Vagina (tissue), 2 donors: Measurements from ENCODE around the gene SULT4A1. TPM values are rescaled to one million over a fixed set of nuclear protein-coding genes. Genes with fewer than 3 reads are reported as not detected.

Experiments used
- DNase-seq, 2 donors: peaks; one replicate each; pipeline ENCODE4 v3.0.0-alpha.2; 2017; ENCODE audit errors: extremely low spot score in 2 of 2
- H3K27ac ChIP-seq: fragments of 200-600 bp; sonication (generic); one replicate; pipeline ENCODE4 v1.5.1; 2019
- H3K27me3 ChIP-seq: fragments of 200-600 bp; sonication (generic); one replicate; pipeline ENCODE4 v1.5.1; 2019
- H3K36me3 ChIP-seq, 2 donors: fragments of 200-600 bp; sonication (generic); one replicate each; pipeline ENCODE4 v1.5.1; 2017 to 2019
- H3K4me1 ChIP-seq: fragments of 200-600 bp; sonication (generic); one replicate; pipeline ENCODE4 v1.5.1; 2019
- H3K4me3 ChIP-seq, 2 donors: fragments of 200-600 bp; sonication (generic); 1 replicate in 1 of 2; 2 replicates in 1 of 2; pipeline ENCODE4 v1.5.1; 2016 to 2019
- H3K9me3 ChIP-seq: fragments of 200-600 bp; sonication (generic); one replicate; pipeline ENCODE4 v1.5.1; 2019
- POLR2A ChIP-seq, 2 donors: fragments of 450-650 bp; IDR thresholded peaks; one replicate each; pipeline ENCODE4 v1.6.1; 2017; ENCODE audit warnings: antibody characterized with exemption in 2 of 2, mild to moderate bottlenecking in 2 of 2, moderate library complexity in 2 of 2
- POLR2AphosphoS5 ChIP-seq, 2 donors: sonication (generic); formaldehyde crosslinking; IDR thresholded peaks; one replicate each; pipeline ENCODE4 v1.9.0; 2017; ENCODE audit warnings: antibody characterized with exemption in 2 of 2, mild to moderate bottlenecking in 2 of 2, low read depth in 1 of 2; ENCODE audit not compliant: insufficient read depth in 1 of 2
- intact Hi-C: fragments of 100-400 bp; cut with DNase I; formaldehyde crosslinking; loops from one replicate; pipeline ENCODE4 v1.15.1; 2023
- small RNA-seq: library from RNA; depleted of rRNA; stranded (forward); fragments of <200 nt; gene quantifications from one replicate; pipeline ENCODE3, GENCODE V24; 2016
- total RNA-seq: library from RNA; depleted of rRNA; stranded (reverse); fragments of >200 nt; gene quantifications from one replicate; pipeline ENCODE4 v1.2.3, GENCODE V29; 2016
- TF ChIP-seq, protein P1 (sequence below), 3 experiments: fragments of 450-650 bp in 2 of 3; fragments of 200-600 bp in 1 of 3; sonication (generic) in 1 of 3; IDR thresholded peaks; one replicate each; pipeline ENCODE4 v1.5.1; 2017 to 2019; ENCODE audit warnings: antibody characterized with exemption in 3 of 3, mild to moderate bottlenecking in 2 of 3, moderate library complexity in 2 of 3

The SULT4A1 gene
- total RNA-seq, 1 donor from 2014 or later: 3.2 TPM

GRCh38 chr22:43783777-43784176 is 78.5 kb downstream of the SULT4A1 start:
- no peak for DNase-seq
- no peaks in the 10 kb centered on the region for H3K4me1 ChIP-seq
- no peak overlapping the region for H3K27ac ChIP-seq
- intact Hi-C loops: no loop called here
- H3K9me3 ChIP-seq: peaks cover 3% of the 10 kb centered on the region
- TF ChIP-seq, protein P1, sequence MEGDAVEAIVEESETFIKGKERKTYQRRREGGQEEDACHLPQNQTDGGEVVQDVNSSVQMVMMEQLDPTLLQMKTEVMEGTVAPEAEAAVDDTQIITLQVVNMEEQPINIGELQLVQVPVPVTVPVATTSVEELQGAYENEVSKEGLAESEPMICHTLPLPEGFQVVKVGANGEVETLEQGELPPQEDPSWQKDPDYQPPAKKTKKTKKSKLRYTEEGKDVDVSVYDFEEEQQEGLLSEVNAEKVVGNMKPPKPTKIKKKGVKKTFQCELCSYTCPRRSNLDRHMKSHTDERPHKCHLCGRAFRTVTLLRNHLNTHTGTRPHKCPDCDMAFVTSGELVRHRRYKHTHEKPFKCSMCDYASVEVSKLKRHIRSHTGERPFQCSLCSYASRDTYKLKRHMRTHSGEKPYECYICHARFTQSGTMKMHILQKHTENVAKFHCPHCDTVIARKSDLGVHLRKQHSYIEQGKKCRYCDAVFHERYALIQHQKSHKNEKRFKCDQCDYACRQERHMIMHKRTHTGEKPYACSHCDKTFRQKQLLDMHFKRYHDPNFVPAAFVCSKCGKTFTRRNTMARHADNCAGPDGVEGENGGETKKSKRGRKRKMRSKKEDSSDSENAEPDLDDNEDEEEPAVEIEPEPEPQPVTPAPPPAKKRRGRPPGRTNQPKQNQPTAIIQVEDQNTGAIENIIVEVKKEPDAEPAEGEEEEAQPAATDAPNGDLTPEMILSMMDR (IDR thresholded peaks at IDR 0.05): no peak
- TF ChIP-seq POLR2A (IDR thresholded peaks at IDR 0.05): no peak
- H3K36me3 ChIP-seq: no peaks in the 10 kb centered on the region
- H3K4me3 ChIP-seq: no peak overlapping the region
- no peaks in the 10 kb centered on the region for H3K27me3 ChIP-seq

- intact Hi-C loops: no loop called here
- H3K27ac ChIP-seq: no peak overlapping the region
- TF ChIP-seq POLR2AphosphoS5 (IDR thresholded peaks at IDR 0.05; ENCODE audit: insufficient read depth in 1 of 2, low read depth in 1 of 2) (no peak), POLR2A (IDR thresholded peaks at IDR 0.05) (no peak)
- TF ChIP-seq, protein P1 (IDR thresholded peaks at IDR 0.05): no peak
- no peaks in the 10 kb centered on the region for H3K9me3 ChIP-seq
- peaks cover 3% of the 10 kb centered on the region for H3K4me1 ChIP-seq
- H3K36me3 ChIP-seq: no peaks in the 10 kb centered on the region
- no peak for DNase-seq
- H3K27me3 ChIP-seq: no peaks in the 10 kb centered on the region
- no peak overlapping the region for H3K4me3 ChIP-seq
Measured at GRCh38 chr22:43782448-43782847, 79.9 kb downstream of the SULT4A1 start.

- DNase-seq: no peak
- no peak overlapping the region for H3K4me3 ChIP-seq
Measured at GRCh38 chr22:43777286-43777685, 85.0 kb downstream of the SULT4A1 start.

GRCh38 chr22:43776081-43776670 is 86.1 kb downstream of the SULT4A1 start:
- Histone ChIP-seq H3K9me3 (no peaks in the 10 kb centered on the region), H3K36me3 (no peaks in the 10 kb centered on the region), H3K4me3 (no peak overlapping the region), H3K4me1 (peaks cover 5% of the 10 kb centered on the region), H3K27me3 (no peaks in the 10 kb centered on the region), H3K27ac (no peak overlapping the region)
- TF ChIP-seq POLR2A (IDR thresholded peaks at IDR 0.05): no peak
- TF ChIP-seq, protein P1 (IDR thresholded peaks at IDR 0.05): no peak
- TF ChIP-seq POLR2AphosphoS5 (IDR thresholded peaks at IDR 0.05; ENCODE audit: insufficient read depth in 1 of 2, low read depth in 1 of 2): no peak
- intact Hi-C loops: no loop called here
- DNase-seq: no peak

More at GRCh38 chr22:43777286-43777685, 85.0 kb downstream of the SULT4A1 start:
- no peaks in the 10 kb centered on the region for H3K36me3 ChIP-seq
- no peak overlapping the region for H3K27ac ChIP-seq
- H3K9me3 ChIP-seq: no peaks in the 10 kb centered on the region
- H3K27me3 ChIP-seq: no peaks in the 10 kb centered on the region
- TF ChIP-seq POLR2AphosphoS5 (IDR thresholded peaks at IDR 0.05; ENCODE audit: insufficient read depth in 1 of 2, low read depth in 1 of 2) (no peak), POLR2A (IDR thresholded peaks at IDR 0.05) (no peak)
- TF ChIP-seq, protein P1 (IDR thresholded peaks at IDR 0.05): no peak
- peaks cover 5% of the 10 kb centered on the region for H3K4me1 ChIP-seq
- intact Hi-C loops: no loop called here

Small RNA genes within 50 kb of the gene (small RNA-seq; reads per million reads assigned to genes)
- not detected for gene HMGN2P9

Other genes with a start within 250 kb of the SULT4A1 start
- 1.7 TPM for gene EFCAB6, start 50.2 kb downstream of the SULT4A1 start, total RNA-seq
- gene PNPLA5, start 29.5 kb upstream of the SULT4A1 start, total RNA-seq: not detected
- gene PNPLA3, start 61.3 kb upstream of the SULT4A1 start, total RNA-seq: not detected
- 22.3 TPM for gene SAMM50, start 92.9 kb upstream of the SULT4A1 start, total RNA-seq
- gene PARVB, start 161.8 kb upstream of the SULT4A1 start, total RNA-seq: 11.3 TPM